Right atrium auricular region (tissue), 2 donors: ENCODE measurements around the gene CLCF1. TPM values are rescaled to one million over a fixed set of nuclear protein-coding genes. Genes with fewer than 3 reads are reported as not detected.

Experiments used
- DNase-seq: peaks from one replicate; pipeline ENCODE4 v3.0.0-alpha.2; 2019; ENCODE audit warnings: low spot score
- H3K27ac ChIP-seq, 2 donors: fragments of 200-600 bp; sonication (generic); 1 replicate in 1 of 2; 2 replicates in 1 of 2; pipeline ENCODE4 v1.5.1; 2016 to 2019
- H3K27me3 ChIP-seq, 2 donors: fragments of 200-600 bp; sonication (generic); one replicate each; pipeline versions ENCODE4 v1.5.1 to v1.6.0; 2017 to 2019
- H3K36me3 ChIP-seq: fragments of 200-600 bp; sonication (generic); one replicate; pipeline ENCODE4 v1.5.1; 2016
- H3K4me1 ChIP-seq, 2 donors: fragments of 200-600 bp; sonication (generic); one replicate each; pipeline versions ENCODE4 v1.5.1 to v1.6.0; 2017 to 2019
- H3K4me3 ChIP-seq, 2 donors: fragments of 200-600 bp; sonication (generic); 1 replicate in 1 of 2; 2 replicates in 1 of 2; pipeline ENCODE4 v1.5.1; 2017 to 2019; ENCODE audit warnings: mild to moderate bottlenecking in 1 of 2, moderate library complexity in 1 of 2
- H3K9me3 ChIP-seq, 2 donors: fragments of 200-600 bp; sonication (generic); one replicate each; pipeline ENCODE4 v1.5.1; 2019
- total RNA-seq, 2 donors: library from RNA; depleted of rRNA; stranded (reverse); fragments of >200 nt; gene quantifications; one replicate each; pipeline ENCODE4 v1.1.0, GENCODE V29; 2016
- TF ChIP-seq, protein P1 (sequence below), 2 donors: fragments of 200-600 bp; sonication (generic); IDR thresholded peaks; one replicate each; pipeline ENCODE4 v1.5.1; 2019; ENCODE audit warnings: antibody characterized with exemption in 2 of 2

Gene CLCF1
- 10 to 100 TPM in 1 of 2 donors, 1 to 10 TPM in 1; 2.7 to 18.0 TPM for total RNA-seq

GRCh38 chr11:67372993-67373647 lies at the start of gene CLCF1:
CLCF1 (minus strand) TSS chr11:67373598; CDS start chr11:67373539, 59 bp downstream.
- DNase-seq = no peak
- no peaks in the 10 kb centered on the region for H3K9me3 ChIP-seq
- H3K36me3 ChIP-seq = no peaks in the 10 kb centered on the region
- H3K27me3 ChIP-seq = no peaks in the 10 kb centered on the region
- peak within 1 kb of the TSS; percentile 74 to 77 for H3K4me3 ChIP-seq
- TF ChIP-seq, protein P1, sequence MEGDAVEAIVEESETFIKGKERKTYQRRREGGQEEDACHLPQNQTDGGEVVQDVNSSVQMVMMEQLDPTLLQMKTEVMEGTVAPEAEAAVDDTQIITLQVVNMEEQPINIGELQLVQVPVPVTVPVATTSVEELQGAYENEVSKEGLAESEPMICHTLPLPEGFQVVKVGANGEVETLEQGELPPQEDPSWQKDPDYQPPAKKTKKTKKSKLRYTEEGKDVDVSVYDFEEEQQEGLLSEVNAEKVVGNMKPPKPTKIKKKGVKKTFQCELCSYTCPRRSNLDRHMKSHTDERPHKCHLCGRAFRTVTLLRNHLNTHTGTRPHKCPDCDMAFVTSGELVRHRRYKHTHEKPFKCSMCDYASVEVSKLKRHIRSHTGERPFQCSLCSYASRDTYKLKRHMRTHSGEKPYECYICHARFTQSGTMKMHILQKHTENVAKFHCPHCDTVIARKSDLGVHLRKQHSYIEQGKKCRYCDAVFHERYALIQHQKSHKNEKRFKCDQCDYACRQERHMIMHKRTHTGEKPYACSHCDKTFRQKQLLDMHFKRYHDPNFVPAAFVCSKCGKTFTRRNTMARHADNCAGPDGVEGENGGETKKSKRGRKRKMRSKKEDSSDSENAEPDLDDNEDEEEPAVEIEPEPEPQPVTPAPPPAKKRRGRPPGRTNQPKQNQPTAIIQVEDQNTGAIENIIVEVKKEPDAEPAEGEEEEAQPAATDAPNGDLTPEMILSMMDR (IDR thresholded peaks at IDR 0.05) = no peak
- peaks cover 0 to 50% of the 10 kb centered on the region in 2 donors for H3K4me1 ChIP-seq
- peak within 1 kb of the TSS; percentile 89 to 93 for H3K27ac ChIP-seq

- no peaks in the 10 kb centered on the region for H3K27me3 ChIP-seq
These were observed 49.5 kb upstream of the CLCF1 start for GRCh38 chr11:67422891-67423290.

DNA sequence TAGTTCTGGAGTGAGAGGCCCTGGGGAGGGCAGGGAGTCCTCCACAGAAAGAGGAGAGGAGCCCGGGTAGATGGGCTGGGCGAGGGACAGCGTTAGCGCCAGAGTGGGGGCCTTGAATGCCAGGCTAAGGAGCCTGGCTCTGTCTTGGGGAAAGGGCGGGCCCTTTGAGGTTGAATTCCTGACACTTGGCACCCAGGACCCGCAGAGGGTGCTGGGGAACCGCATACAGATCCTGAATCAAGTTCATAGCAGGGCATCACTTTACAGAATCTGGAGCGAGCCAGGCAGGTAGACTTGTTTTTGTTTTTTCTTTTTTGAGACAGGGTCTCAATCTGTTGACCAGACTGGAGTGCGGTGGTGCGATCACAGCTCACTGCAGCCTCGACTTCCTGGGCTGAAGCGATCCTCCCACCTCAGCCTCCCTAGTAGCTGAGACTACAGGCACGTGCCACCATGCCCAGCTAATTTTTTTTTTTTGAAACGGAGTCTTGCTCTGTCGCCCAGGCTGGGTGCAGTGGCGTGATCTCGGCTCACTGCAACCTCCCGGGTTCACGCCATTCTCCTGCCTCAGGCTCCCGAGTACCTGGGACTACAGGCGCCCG lies 48.1 kb upstream of the CLCF1 start:
- Histone ChIP-seq H3K4me1 (peaks cover 0 to 45% of the 10 kb centered on the region in 2 donors), H3K9me3 (no peaks in the 10 kb centered on the region), H3K27me3 (no peaks in the 10 kb centered on the region), H3K4me3 (peak overlapping the region in 1 of 2 donors; percentile 63), H3K36me3 (no peaks in the 10 kb centered on the region), H3K27ac (peak overlapping the region; percentile 87 to 90)
- TF ChIP-seq, protein P1 (IDR thresholded peaks at IDR 0.05) = no peak
- no peak for DNase-seq

More at GRCh38 chr11:67422891-67423290, 49.5 kb upstream of the CLCF1 start:
- Histone ChIP-seq H3K36me3 (no peaks in the 10 kb centered on the region), H3K4me3 (no peak overlapping the region), H3K27ac (no peak overlapping the region), H3K4me1 (peaks cover 0 to 37% of the 10 kb centered on the region in 2 donors), H3K9me3 (no peaks in the 10 kb centered on the region)
- DNase-seq = no peak
- TF ChIP-seq, protein P1 (IDR thresholded peaks at IDR 0.05) = no peak

DNA sequence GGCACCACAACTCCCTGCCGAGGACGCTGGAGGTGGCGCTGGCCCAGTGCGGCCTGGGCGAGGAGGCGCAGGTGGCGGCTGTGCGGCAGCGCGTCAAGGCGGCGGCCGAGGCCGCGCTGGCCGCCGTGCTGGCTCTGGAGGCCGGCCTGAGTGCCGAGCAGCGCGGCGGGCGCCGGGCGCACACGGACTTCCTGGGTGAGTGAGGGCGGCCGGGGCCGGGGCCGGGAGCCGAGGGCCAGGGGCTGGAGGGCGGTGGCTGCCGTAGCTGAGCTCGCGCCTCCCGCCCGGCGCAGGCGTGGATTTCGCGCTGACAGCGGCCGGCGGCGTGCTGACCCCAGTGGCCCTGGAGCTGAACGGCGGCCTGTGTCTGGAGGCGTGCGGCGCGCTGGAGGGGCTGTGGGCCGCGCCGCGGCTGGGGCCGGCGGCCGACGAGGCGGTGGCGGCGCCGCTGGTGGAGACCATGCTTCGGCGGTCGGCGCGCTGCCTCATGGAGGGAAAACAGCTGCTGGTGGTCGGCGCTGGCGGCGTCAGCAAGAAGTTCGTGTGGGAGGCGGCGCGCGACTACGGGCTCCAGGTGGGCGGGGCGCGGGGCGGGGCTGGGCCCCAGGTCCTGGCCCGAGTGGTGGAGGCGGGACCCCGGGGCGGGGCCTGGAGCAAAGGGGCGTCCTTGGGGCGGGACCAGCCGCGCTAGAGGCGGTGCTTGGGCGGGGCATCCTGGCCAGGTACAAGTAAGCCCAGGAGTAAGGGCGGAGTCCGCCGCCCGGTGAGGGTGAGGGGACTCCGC lies 47.4 kb upstream of the CLCF1 start:
- Histone ChIP-seq H3K36me3 (no peaks in the 10 kb centered on the region), H3K27ac (peak overlapping the region; percentile 87 to 90), H3K4me3 (peak overlapping the region; percentile 34 to 63), H3K27me3 (no peaks in the 10 kb centered on the region), H3K4me1 (peaks cover 0 to 52% of the 10 kb centered on the region in 2 donors), H3K9me3 (no peaks in the 10 kb centered on the region)
- DNase-seq = peak; percentile 97
- TF ChIP-seq, protein P1 (IDR thresholded peaks at IDR 0.05) = no peak

DNA sequence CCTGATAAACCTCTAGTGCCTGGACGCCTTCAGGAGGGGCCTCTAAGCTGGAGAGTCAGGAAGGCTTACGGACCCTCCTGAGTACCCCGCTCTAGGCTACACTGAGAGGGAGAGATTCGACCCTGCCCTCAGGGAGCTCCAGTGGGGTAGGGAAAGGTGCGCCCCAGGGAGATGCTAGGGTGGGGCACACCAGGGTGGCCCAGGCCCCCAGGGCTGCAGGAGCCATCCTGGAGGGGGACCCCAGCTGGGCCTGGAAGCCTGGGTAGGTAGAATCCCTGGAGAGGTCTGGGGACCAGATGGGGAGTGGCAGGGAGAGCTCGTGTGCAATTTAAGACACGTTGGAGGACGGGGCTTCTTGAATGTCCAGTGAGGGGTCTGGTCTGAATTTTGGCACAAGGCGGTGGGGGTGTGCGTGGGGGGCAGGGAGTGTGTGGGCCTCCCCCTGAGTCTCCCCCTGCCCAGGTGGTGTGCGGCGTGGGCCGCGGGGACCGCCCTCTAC lies 46.8 kb upstream of the CLCF1 start:
- peaks cover 0 to 57% of the 10 kb centered on the region in 2 donors for H3K4me1 ChIP-seq
- peak overlapping the region; percentile 87 to 90 for H3K27ac ChIP-seq
- no peaks in the 10 kb centered on the region for H3K36me3 ChIP-seq
- DNase-seq = no peak
- H3K27me3 ChIP-seq = no peaks in the 10 kb centered on the region
- H3K4me3 ChIP-seq = peak overlapping the region; percentile 34 to 63
- TF ChIP-seq, protein P1 (IDR thresholded peaks at IDR 0.05) = no peak
- H3K9me3 ChIP-seq = no peaks in the 10 kb centered on the region
